Endothelial cell of umbilical vein (primary cell): Measurements from ENCODE around the gene PIK3R1. TPM values are rescaled to one million over a fixed set of nuclear protein-coding genes. Genes with fewer than 3 reads are reported as not detected.

ENCODE experiments used
- BruUV-seq: library from RNA; stranded (reverse); fragments of 400-500 nt; replicated peaks from 2 replicates; lab custom pipeline; 2021; lab: Mats Ljungman, UMichigan
- CTCF ChIA-PET: fragments of 300-600, 350-600 bp; sonication (Branson Sonifier 250); formaldehyde crosslinking; loops from one replicate; lab custom pipeline; 2021; ENCODE audit warnings: antibody characterized with exemption, inconsistent platforms; lab: Charles Lee
- POLR2A ChIA-PET: fragments of 300-600, 350-600 bp; sonication (Branson Sonifier 250); formaldehyde crosslinking; loops from one replicate; lab custom pipeline; 2021; ENCODE audit warnings: antibody characterized with exemption, inconsistent platforms; lab: Charles Lee
- DNase-seq: peaks from one replicate; pipeline ENCODE4 v3.0.0-alpha.2; 2011; ENCODE audit warnings: low read depth, low spot score
- FAIRE-seq: peaks from 2 replicates; lab custom pipeline; 2011; peaks lifted over from hg19 to GRCh38; lab: Jason Lieb, UNC
- H2AFZ ChIP-seq: 2 replicates; pipeline ENCODE4 v1.6.0; 2012; ENCODE audit warnings: low read depth, low read length, control low read depth, inconsistent platforms
- H3K27ac ChIP-seq: 2 replicates; pipeline ENCODE4 v1.5.1; 2011; ENCODE audit warnings: low read depth, mild to moderate bottlenecking, control low read depth, low read length, moderate library complexity; ENCODE audit not compliant: insufficient read depth
- H3K27me3 ChIP-seq, 2 experiments: 2 replicates each; pipeline versions ENCODE4 v1.6.0 to v1.6.1; 2011; ENCODE audit warnings: low read length in 2 of 2, mixed read lengths in 1 of 2; ENCODE audit not compliant: control insufficient read depth in 2 of 2, insufficient read depth in 2 of 2
- H3K36me3 ChIP-seq, 2 experiments: 2 replicates in 1 of 2; 3 replicates in 1 of 2; pipeline ENCODE4 v1.5.1; 2011; ENCODE audit warnings: low read length in 2 of 2, mild to moderate bottlenecking in 1 of 2, moderate library complexity in 1 of 2; ENCODE audit not compliant: control insufficient read depth in 2 of 2, insufficient read depth in 2 of 2; ENCODE audit errors: extremely low read depth in 1 of 2
- H3K4me1 ChIP-seq: 3 replicates; pipeline ENCODE4 v1.5.1; 2011; ENCODE audit warnings: mild to moderate bottlenecking, low read length; ENCODE audit not compliant: control insufficient read depth, insufficient read depth; ENCODE audit errors: extremely low read depth
- H3K4me2 ChIP-seq: 2 replicates; pipeline ENCODE4 v1.6.1; 2011; ENCODE audit warnings: low read length, control low read depth, mixed read lengths; ENCODE audit not compliant: insufficient read depth
- H3K4me3 ChIP-seq, 3 experiments: fragments of 200-600 bp in 1 of 3; sonication (generic), shearing (Covaris generic) in 1 of 3; replicated peaks in 1 of 3; 2 replicates each; pipeline ENCODE4 v1.5.1; 2011 to 2016; ENCODE audit warnings: control low read depth in 3 of 3, low read length in 3 of 3, mild to moderate bottlenecking in 2 of 3, inconsistent platforms in 1 of 3, low read depth in 1 of 3, moderate library complexity in 1 of 3; ENCODE audit not compliant: insufficient read depth in 1 of 3
- H3K79me2 ChIP-seq: 2 replicates; pipeline ENCODE4 v1.6.0; 2012; ENCODE audit warnings: low read length, inconsistent platforms; ENCODE audit not compliant: control insufficient read depth, insufficient read depth
- H3K9ac ChIP-seq: replicated peaks from 2 replicates; pipeline ENCODE3; 2011; ENCODE audit warnings: low read length, control low read depth; ENCODE audit not compliant: insufficient read depth; ENCODE audit errors: extremely low read depth
- H3K9me1 ChIP-seq: replicated peaks from 3 replicates; pipeline ENCODE4 v1.6.0; 2011; ENCODE audit warnings: mild to moderate bottlenecking, low read length; ENCODE audit not compliant: control insufficient read depth, insufficient read depth; ENCODE audit errors: extremely low read depth
- H3K9me3 ChIP-seq: replicated peaks from 2 replicates; pipeline ENCODE4 v1.5.1; 2012; ENCODE audit warnings: low read length, inconsistent platforms; ENCODE audit not compliant: control insufficient read depth, insufficient read depth
- H4K20me1 ChIP-seq: replicated peaks from 2 replicates; pipeline ENCODE3; 2011; ENCODE audit warnings: mild to moderate bottlenecking, low read length; ENCODE audit not compliant: control insufficient read depth, insufficient read depth; ENCODE audit errors: extremely low read depth
- GATA2 ChIP-seq: IDR thresholded peaks from 2 replicates; pipeline ENCODE4 v1.7.0; 2011; ENCODE audit warnings: low read depth, mild to moderate bottlenecking, moderate library complexity, mixed read lengths, low read length; ENCODE audit not compliant: insufficient read length, insufficient read depth
- JUN ChIP-seq: IDR thresholded peaks from 2 replicates; pipeline ENCODE4 v1.6.1; 2011; ENCODE audit warnings: borderline replicate concordance, low read depth; ENCODE audit not compliant: insufficient read length, insufficient read depth
- MYC ChIP-seq: IDR thresholded peaks from one replicate; pipeline ENCODE4 v1.6.1; 2011; ENCODE audit warnings: mild to moderate bottlenecking, low read depth, low read length
- POLR2A ChIP-seq: IDR thresholded peaks from 2 replicates; pipeline ENCODE4 v1.6.1; 2012; ENCODE audit warnings: low read depth, mild to moderate bottlenecking, control low read depth, low read length
- POLR2AphosphoS5 ChIP-seq: IDR thresholded peaks from 2 replicates; pipeline ENCODE4 v1.6.1; 2012; ENCODE audit warnings: low read depth, mild to moderate bottlenecking, control low read depth, low read length, moderate library complexity; ENCODE audit not compliant: insufficient read depth
- dilution Hi-C: fragments of 300-500 bp; cut with MboI; formaldehyde crosslinking; loops from one replicate; pipeline ENCODE4 v1.15.0; 2019; ENCODE audit warnings: low sequenced_read_pairs; ENCODE audit not compliant: extremely low pct_ligation_motif_present
- intact Hi-C: fragments of 100-400 bp; cut with micrococcal nuclease; formaldehyde crosslinking; loops from one replicate; pipeline ENCODE4 v1.10.0; 2022
- polyA plus RNA-seq, 4 experiments: library from polyadenylated mRNA; depleted of rRNA in 3 of 4; stranded (reverse) in 3 of 4; unstranded in 1 of 4; fragments of >200 nt; gene quantifications; 2 replicates each; pipeline versions ENCODE4 v1.2.1 to v1.2.3, GENCODE V29; 2011 to 2012; ENCODE audit warnings: missing spikeins in 1 of 4
- total RNA-seq: library from RNA; stranded (reverse); gene quantifications from 2 replicates; pipeline ENCODE4 v1.2.3, GENCODE V29; 2021
- TF ChIP-seq, protein P1 (sequence below), 2 donors: IDR thresholded peaks; 1 replicate in 1 of 2; 2 replicates in 1 of 2; pipeline ENCODE4 v1.5.1; 2011; ENCODE audit warnings: low read length in 2 of 2, mild to moderate bottlenecking in 2 of 2, moderate library complexity in 2 of 2, control low read depth in 1 of 2, inconsistent platforms in 1 of 2, low read depth in 1 of 2; ENCODE audit not compliant: insufficient read depth in 1 of 2; ENCODE audit errors: extremely low read depth in 1 of 2
- TF ChIP-seq, protein P2 (sequence below): IDR thresholded peaks from 2 replicates; pipeline ENCODE4 v1.6.1; 2011; ENCODE audit not compliant: insufficient read depth, insufficient read length

PIK3R1 gene
- total and polyA plus RNA-seq, 2 donors (not counting 3 experiments of a cell fraction or from before 2014, with no cell fraction given) = 2.8 to 30.0 TPM

DNA sequence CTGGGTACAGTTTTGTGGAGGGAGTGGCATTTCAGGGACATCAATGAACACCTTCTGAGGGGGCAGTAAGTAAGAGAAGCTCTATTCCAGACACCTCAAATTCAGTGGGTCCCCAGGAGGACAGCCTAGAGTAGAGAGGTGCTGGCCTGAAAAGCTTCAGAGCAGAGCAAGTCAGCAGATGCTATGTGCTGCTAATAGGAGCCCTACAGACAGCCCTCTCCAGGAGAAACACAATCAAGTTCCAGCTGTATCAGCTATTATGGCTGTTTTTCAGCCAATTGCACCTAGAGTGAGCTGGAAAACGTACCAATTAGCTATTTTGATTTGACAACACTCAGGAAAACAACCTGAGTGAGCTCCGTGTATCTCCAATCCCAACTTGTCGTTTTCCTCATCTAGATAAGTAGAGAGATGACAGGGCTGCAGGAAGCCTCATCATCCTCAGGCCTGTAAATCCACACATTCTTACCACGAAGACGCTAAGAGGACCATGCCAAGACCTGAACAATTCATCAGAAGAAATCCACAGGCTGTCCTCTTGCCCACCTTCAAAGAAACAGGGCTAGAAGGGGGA is 104.9 kb downstream of the PIK3R1 start:
- no peak overlapping the region for H3K27ac ChIP-seq
- DNase-seq = no peak
- intact Hi-C loops = no loop called here
- ChIA-PET CTCF (interaction anchor here (0.7 to 1.8 kb wide), 4 partner anchors 9 to 142 kb away, joined by 3 to 8 read pairs (median 3); no protein-coding TSS in a partner anchor), POLR2A (no interaction called here)
- H3K4me1 ChIP-seq = peaks cover 8% of the 10 kb centered on the region
- H3K79me2 ChIP-seq = no peaks in the 10 kb centered on the region
- no peaks in the 10 kb centered on the region for H3K27me3 ChIP-seq
- no peak overlapping the region for H3K4me2 ChIP-seq
- no peak overlapping the region for H3K4me3 ChIP-seq
- no peaks in the 10 kb centered on the region for H3K9me1 ChIP-seq
- no peaks in the 10 kb centered on the region for H3K9me3 ChIP-seq
- no peak overlapping the region for H2AFZ ChIP-seq
- no TSS peak for BruUV-seq
- no peak for FAIRE-seq
- H3K36me3 ChIP-seq = no peaks in the 10 kb centered on the region
- H4K20me1 ChIP-seq = no peaks in the 10 kb centered on the region
- dilution Hi-C loops = no loop called here
- TF ChIP-seq POLR2A = no peak
- no peak for TF ChIP-seq MYC
- TF ChIP-seq POLR2AphosphoS5 = no peak
- TF ChIP-seq, protein P1, sequence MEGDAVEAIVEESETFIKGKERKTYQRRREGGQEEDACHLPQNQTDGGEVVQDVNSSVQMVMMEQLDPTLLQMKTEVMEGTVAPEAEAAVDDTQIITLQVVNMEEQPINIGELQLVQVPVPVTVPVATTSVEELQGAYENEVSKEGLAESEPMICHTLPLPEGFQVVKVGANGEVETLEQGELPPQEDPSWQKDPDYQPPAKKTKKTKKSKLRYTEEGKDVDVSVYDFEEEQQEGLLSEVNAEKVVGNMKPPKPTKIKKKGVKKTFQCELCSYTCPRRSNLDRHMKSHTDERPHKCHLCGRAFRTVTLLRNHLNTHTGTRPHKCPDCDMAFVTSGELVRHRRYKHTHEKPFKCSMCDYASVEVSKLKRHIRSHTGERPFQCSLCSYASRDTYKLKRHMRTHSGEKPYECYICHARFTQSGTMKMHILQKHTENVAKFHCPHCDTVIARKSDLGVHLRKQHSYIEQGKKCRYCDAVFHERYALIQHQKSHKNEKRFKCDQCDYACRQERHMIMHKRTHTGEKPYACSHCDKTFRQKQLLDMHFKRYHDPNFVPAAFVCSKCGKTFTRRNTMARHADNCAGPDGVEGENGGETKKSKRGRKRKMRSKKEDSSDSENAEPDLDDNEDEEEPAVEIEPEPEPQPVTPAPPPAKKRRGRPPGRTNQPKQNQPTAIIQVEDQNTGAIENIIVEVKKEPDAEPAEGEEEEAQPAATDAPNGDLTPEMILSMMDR (IDR thresholded peaks at IDR 0.05; ENCODE audit: extremely low read depth in 1 of 2, insufficient read depth in 1 of 2, low read depth in 1 of 2, low read length in 2 of 2) = no peak
- no peak for TF ChIP-seq JUN
- TF ChIP-seq GATA2 = no peak
- TF ChIP-seq, protein P2, sequence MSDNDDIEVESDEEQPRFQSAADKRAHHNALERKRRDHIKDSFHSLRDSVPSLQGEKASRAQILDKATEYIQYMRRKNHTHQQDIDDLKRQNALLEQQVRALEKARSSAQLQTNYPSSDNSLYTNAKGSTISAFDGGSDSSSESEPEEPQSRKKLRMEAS = no peak
- H3K9ac ChIP-seq = no peak overlapping the region
